A549 (cell line): ENCODE results near the gene VAT1.

Experiments
- ELK1 ChIP-seq: fragments of 150-350 bp; IDR thresholded peaks from 2 replicates; pipeline ENCODE4 v1.6.1; 2014; ENCODE audit warnings: low read depth, mild to moderate bottlenecking, low read length
- ZSCAN20 ChIP-seq: fragments of 250-450 bp; sonication (Bioruptor Pico); IDR thresholded peaks from 2 replicates; pipeline ENCODE4 v1.8.0; 2022; ENCODE audit warnings: mild to moderate bottlenecking, moderate library complexity

- TF ChIP-seq ELK1 (no peak), ZSCAN20 (CRISPR knock-in tag) (no peak)
Observed at GRCh38 chr17:42989726-42990652, 32.2 kb downstream of the VAT1 start.
